Body of pancreas (tissue), 4 donors: ENCODE data around the gene SWT1.
"Not testable (repeated sequence)": the region's sequence is repeated elsewhere in the genome, so short reads cannot be mapped to it uniquely, and the experiment has no call there.

Experiments
- CTCF ChIP-seq, 7 experiments: fragments of 450-650 bp in 4 of 7; fragments of 200-600 bp in 3 of 7; sonication (generic) in 3 of 7; IDR thresholded peaks; one replicate each; pipeline ENCODE4 v1.5.1; 2016 to 2019; ENCODE audit warnings: antibody characterized with exemption in 7 of 7
- POLR2A ChIP-seq, 3 donors: fragments of 450-650 bp; IDR thresholded peaks; one replicate each; pipeline ENCODE4 v1.6.1; 2016; ENCODE audit warnings: antibody characterized with exemption in 3 of 3, mild to moderate bottlenecking in 2 of 3

DNA sequence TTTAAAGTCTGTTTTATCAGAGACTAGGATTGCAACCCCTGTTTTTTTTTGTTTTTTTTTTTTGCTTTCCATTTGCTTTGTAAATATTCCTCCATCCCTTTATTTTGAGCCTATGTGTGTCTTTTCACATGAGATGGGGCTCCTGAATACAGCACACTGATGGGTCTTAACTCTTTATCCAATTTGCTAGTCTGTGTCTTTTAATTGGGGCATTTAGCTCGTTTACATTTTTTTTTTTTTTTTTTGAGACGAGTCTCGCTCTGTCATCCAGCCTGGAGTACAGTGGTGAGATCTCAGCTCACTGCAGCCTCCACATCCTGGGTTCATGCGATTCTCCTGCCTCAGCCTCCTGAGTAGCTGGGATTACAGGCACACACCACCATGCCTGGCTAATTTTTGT lies 41.7 kb downstream of the SWT1 start:
- not testable (repeated sequence) for TF ChIP-seq CTCF, POLR2A (IDR thresholded peaks at IDR 0.05)
